ENCODE measurements around the gene ACOX2.

GRCh38 chr3:58469096-58469495 is 67.9 kb downstream of the ACOX2 start:
- TF ChIP-seq, protein P1, sequence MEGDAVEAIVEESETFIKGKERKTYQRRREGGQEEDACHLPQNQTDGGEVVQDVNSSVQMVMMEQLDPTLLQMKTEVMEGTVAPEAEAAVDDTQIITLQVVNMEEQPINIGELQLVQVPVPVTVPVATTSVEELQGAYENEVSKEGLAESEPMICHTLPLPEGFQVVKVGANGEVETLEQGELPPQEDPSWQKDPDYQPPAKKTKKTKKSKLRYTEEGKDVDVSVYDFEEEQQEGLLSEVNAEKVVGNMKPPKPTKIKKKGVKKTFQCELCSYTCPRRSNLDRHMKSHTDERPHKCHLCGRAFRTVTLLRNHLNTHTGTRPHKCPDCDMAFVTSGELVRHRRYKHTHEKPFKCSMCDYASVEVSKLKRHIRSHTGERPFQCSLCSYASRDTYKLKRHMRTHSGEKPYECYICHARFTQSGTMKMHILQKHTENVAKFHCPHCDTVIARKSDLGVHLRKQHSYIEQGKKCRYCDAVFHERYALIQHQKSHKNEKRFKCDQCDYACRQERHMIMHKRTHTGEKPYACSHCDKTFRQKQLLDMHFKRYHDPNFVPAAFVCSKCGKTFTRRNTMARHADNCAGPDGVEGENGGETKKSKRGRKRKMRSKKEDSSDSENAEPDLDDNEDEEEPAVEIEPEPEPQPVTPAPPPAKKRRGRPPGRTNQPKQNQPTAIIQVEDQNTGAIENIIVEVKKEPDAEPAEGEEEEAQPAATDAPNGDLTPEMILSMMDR (IDR thresholded peaks at IDR 0.05; ENCODE audit: low read depth, low read length, missing input control): no peak
- TF ChIP-seq MAX (IDR thresholded peaks at IDR 0.05): no peak
